Adrenal gland (tissue), 12 donors: ENCODE measurements around the gene TEX2. TPM values are rescaled to one million over a fixed set of nuclear protein-coding genes. Genes with fewer than 3 reads are reported as not detected.

Experiments used
- DNase-seq, 7 donors: peaks; one replicate each; pipeline ENCODE4 v3.0.0-alpha.2; 2019 to 2020
- H3K27ac ChIP-seq, 5 donors: fragments of 200-600 bp; sonication (generic) in 4 of 5; 1 replicate in 3 of 5; 2 replicates in 2 of 5; pipeline versions ENCODE4 v1.5.1 to v1.8.0; 2016 to 2020; ENCODE audit warnings: mild to moderate bottlenecking in 1 of 5
- H3K27me3 ChIP-seq: fragments of 200-600 bp; 2 replicates; pipeline ENCODE4 v1.8.0; 2021
- H3K36me3 ChIP-seq, 2 donors: fragments of 200-600 bp; replicated peaks in 1 of 2; 1 replicate in 1 of 2; 2 replicates in 1 of 2; pipeline versions ENCODE4 v1.5.1 to v1.8.0; 2018 to 2022
- H3K4me1 ChIP-seq, 2 donors: fragments of 200-600 bp; replicated peaks in 1 of 2; 1 replicate in 1 of 2; 2 replicates in 1 of 2; pipeline versions ENCODE4 v1.5.1 to v1.8.0; 2018 to 2021
- H3K4me3 ChIP-seq, 4 donors: fragments of 200-600 bp; sonication (generic) in 3 of 4; one replicate each; pipeline ENCODE4 v1.5.1; 2016 to 2018
- H3K9me3 ChIP-seq, 3 donors: fragments of 200-600 bp; sonication (generic) in 1 of 3; replicated peaks in 1 of 3; 1 replicate in 2 of 3; 2 replicates in 1 of 3; pipeline versions ENCODE4 v1.5.1 to v1.8.0; 2016 to 2021
- CTCF ChIP-seq, 6 experiments: fragments of 450-650 bp in 4 of 6; fragments of 200-600 bp in 2 of 6; sonication (generic) in 1 of 6; IDR thresholded peaks; 1 replicate in 5 of 6; 2 replicates in 1 of 6; pipeline versions ENCODE4 v1.5.1 to v1.8.0; 2016 to 2021; ENCODE audit warnings: antibody characterized with exemption in 6 of 6, mild to moderate bottlenecking in 2 of 6, moderate library complexity in 1 of 6
- POLR2A ChIP-seq, 2 donors: fragments of 450-650 bp; IDR thresholded peaks; one replicate each; pipeline ENCODE4 v1.6.1; 2017; ENCODE audit warnings: antibody characterized with exemption in 2 of 2, mild to moderate bottlenecking in 2 of 2, moderate library complexity in 1 of 2
- WGBS, 4 donors: extraction: QIAGEN DNeasy Blood & Tissue Kit in 2 of 4; methylation state at CpG; one replicate each; pipeline versions ENCODE4 v1.1.5 to v1.1.7; 2013 to 2017; 5-methylcytosine and 5-hydroxymethylcytosine counted together
- intact Hi-C, 2 donors: fragments of 100-400 bp; cut with DNase I; formaldehyde crosslinking; loops; one replicate each; pipeline versions ENCODE4 v1.14.1 to v1.15.0; 2022 to 2023
- polyA plus RNA-seq, 3 donors: library from polyadenylated mRNA; stranded (reverse); fragments of 200-250 nt in 2 of 3; fragments of 350-450 nt in 1 of 3; fragmentation: Illumina TruSeq in 1 of 3; extraction: RNeasy Lipid Tissue Mini Kit (QIAGEN cat#74804) in 1 of 3; gene quantifications; one replicate each; pipeline ENCODE4 v1.2.3, GENCODE V29; 2013 to 2014
- total RNA-seq, 9 donors: library from RNA; depleted of rRNA in 4 of 9; stranded (reverse); fragments of >200 nt in 4 of 9; fragments of 120-200 nt in 1 of 9; fragmentation: NEBNext Ultra II Directional in 1 of 9; extraction: Animal tissue kit (Norgen Biotek cat#: 25700) in 1 of 9; gene quantifications; one replicate each; pipeline versions ENCODE4 v1.1.0 to v1.2.4, GENCODE V29; 2013 to 2023
- donor health status: healthy with polysubstance abuse.
- donor health status: Bipolar disorder and iron deficiency.
- donor health status: DM: yes; HTN: yes; CAD: no.
- donor health status: DM: no; HTN: no; CAD: no.
- donor health status: DM: no; HTN: no; CAD: no.
- donor health status: DM: yes; HTN: yes; CAD: no.

TEX2 gene
- total and polyA plus RNA-seq, 12 donors, result 12.0 to 91.5 (median 62.5) TPM

GRCh38 chr17:64148017-64148631 is 114.9 kb downstream of the TEX2 start:
- 57 to 59% (median 58%) methylated on average over 8 of the region's 8 CpGs for WGBS, 4 donors
- TF ChIP-seq CTCF (IDR thresholded peaks at IDR 0.05), result no peak
- Histone ChIP-seq H3K4me3 (no peak overlapping the region), H3K27me3 (no peaks in the 10 kb centered on the region), H3K4me1 (peaks cover 14 to 32% of the 10 kb centered on the region in 2 donors), H3K27ac (peak overlapping the region; percentile 66 to 98 (median 96)), H3K9me3 (no peaks in the 10 kb centered on the region), H3K36me3 (peaks cover 0 to 14% of the 10 kb centered on the region in 2 donors)
- peak in 3 of 7 donors; percentile 29 to 47 (median 45) for DNase-seq
- intact Hi-C loops, result loop anchor here in 1 of 2 donors (10.0 kb wide), 1 partner anchor 117 kb away; the partner anchor contains the start of gene TEX2

- DNase-seq, result peak in 3 of 7 donors; percentile 35 to 47 (median 39)
- TF ChIP-seq POLR2A (IDR thresholded peaks at IDR 0.05), result no peak
- TF ChIP-seq CTCF (IDR thresholded peaks at IDR 0.05), result no peak
- intact Hi-C loops, result loop anchor here in 1 of 2 donors (2.0 to 10.0 kb wide), 2 partner anchors 117 to 135 kb away; partner anchors contain the start of gene TEX2
- 22 to 28% (median 25%) methylated on average over 15 of the region's 15 CpGs for WGBS, 4 donors
- Histone ChIP-seq H3K4me1 (peaks cover 14 to 32% of the 10 kb centered on the region in 2 donors), H3K36me3 (peaks cover 0 to 7% of the 10 kb centered on the region in 2 donors), H3K27me3 (no peaks in the 10 kb centered on the region), H3K27ac (peak overlapping the region; percentile 94 to 98 (median 96)), H3K4me3 (peak overlapping the region in 1 of 4 donors; percentile 85), H3K9me3 (no peaks in the 10 kb centered on the region)
These were observed 115.7 kb downstream of the TEX2 start for GRCh38 chr17:64147110-64148016.

GRCh38 chr17:64146418-64147109 is 116.5 kb downstream of the TEX2 start:
- no peaks in the 10 kb centered on the region for H3K27me3 ChIP-seq
- peaks cover 14 to 32% of the 10 kb centered on the region in 2 donors for H3K4me1 ChIP-seq
- H3K4me3 ChIP-seq, result peak overlapping the region; percentile 85 to 94 (median 90)
- WGBS, 4 donors, result 2 to 14% (median 5%) methylated on average over 4 to 34 of the region's 34 CpGs
- H3K36me3 ChIP-seq, result peaks cover 0 to 6% of the 10 kb centered on the region in 2 donors
- no peak for TF ChIP-seq CTCF (IDR thresholded peaks at IDR 0.05)
- no peak for TF ChIP-seq POLR2A (IDR thresholded peaks at IDR 0.05)
- intact Hi-C loops, result loop anchor here in 1 of 2 donors (2.0 to 10.0 kb wide), 2 partner anchors 118 to 136 kb away; partner anchors contain the start of gene TEX2
- H3K9me3 ChIP-seq, result no peaks in the 10 kb centered on the region
- peak overlapping the region; percentile 94 to 98 (median 96) for H3K27ac ChIP-seq
- peak; percentile 66 to 91 (median 80) for DNase-seq
